T-helper 2 cell treated with Interferon-gamma antibody and Interleukin-4, amounts not matched to agents 5 μg/mL and 100 μg/mL, for 36 hours (primary cell): ENCODE results near the gene MAP3K5.
"Not testable (repeated sequence)": the region's sequence is repeated elsewhere in the genome, so short reads cannot be mapped to it uniquely, and the experiment has no call there.

Source experiments
- DNase-seq: peaks from one replicate; pipeline ENCODE4 v3.0.0; 2021; ENCODE audit warnings: low spot score
- H3K27ac Mint-ChIP-seq: one replicate; pipeline ENCODE4 v1.8.0; 2021; ENCODE audit warnings: mild to moderate bottlenecking, mixed read lengths
- H3K27me3 Mint-ChIP-seq: one replicate; pipeline ENCODE4 v1.8.0; 2021; ENCODE audit warnings: low read depth, mixed read lengths
- H3K36me3 Mint-ChIP-seq: one replicate; pipeline ENCODE4 v1.8.0; 2021; ENCODE audit warnings: low read depth, mixed read lengths
- H3K4me1 Mint-ChIP-seq: one replicate; pipeline ENCODE4 v1.8.0; 2021; ENCODE audit warnings: low read depth, mixed read lengths
- H3K4me3 Mint-ChIP-seq: one replicate; pipeline ENCODE4 v1.8.0; 2022; ENCODE audit warnings: mild to moderate bottlenecking, moderate library complexity, mixed read lengths
- H3K9me3 Mint-ChIP-seq: one replicate; pipeline ENCODE4 v1.8.0; 2021; ENCODE audit warnings: mixed read lengths

Gene MAP3K5

GRCh38 chr6:136587527-136587926 lies 204.8 kb downstream of the MAP3K5 start:
- Mint-ChIP-seq H3K9me3 (no peaks in the 10 kb centered on the region), H3K27me3 (no peaks in the 10 kb centered on the region), H3K27ac (no peak overlapping the region), H3K4me3 (no peak overlapping the region), H3K36me3 (peaks cover 54% of the 10 kb centered on the region), H3K4me1 (no peaks in the 10 kb centered on the region)
- DNase-seq, result no peak

DNA sequence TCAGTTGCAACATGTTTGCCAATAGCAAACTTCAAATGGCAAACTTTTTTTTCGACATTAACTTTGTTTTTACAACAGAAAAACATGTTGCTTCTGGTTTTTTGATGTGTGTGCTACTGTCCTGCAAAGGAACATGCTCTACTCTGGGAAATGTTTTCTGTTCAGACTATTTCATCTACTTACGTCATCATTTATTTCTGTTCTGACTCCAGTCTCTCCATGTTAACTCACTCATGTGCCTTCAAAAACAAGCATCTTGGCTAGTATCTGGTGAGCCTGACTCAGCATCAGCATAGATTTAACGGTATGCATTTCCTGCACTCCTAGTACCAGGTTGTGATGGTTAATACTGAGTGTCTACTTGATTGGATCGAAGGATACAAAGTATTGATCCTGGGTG lies 206.0 kb downstream of the MAP3K5 start:
- H3K4me1 Mint-ChIP-seq, result no peaks in the 10 kb centered on the region
- no peaks in the 10 kb centered on the region for H3K9me3 Mint-ChIP-seq
- no peak for DNase-seq
- no peaks in the 10 kb centered on the region for H3K27me3 Mint-ChIP-seq
- H3K36me3 Mint-ChIP-seq, result peaks cover 50% of the 10 kb centered on the region
- H3K4me3 Mint-ChIP-seq, result no peak overlapping the region
- no peak overlapping the region for H3K27ac Mint-ChIP-seq

GRCh38 chr6:136585523-136585922 lies 206.8 kb downstream of the MAP3K5 start:
- not testable (repeated sequence) for DNase-seq, H3K27ac Mint-ChIP-seq, H3K4me3 Mint-ChIP-seq, H3K27me3 Mint-ChIP-seq, H3K4me1 Mint-ChIP-seq, H3K9me3 Mint-ChIP-seq
- H3K36me3 Mint-ChIP-seq, result peaks cover 48% of the 10 kb centered on the region

GRCh38 chr6:136584290-136584689 lies 208.0 kb downstream of the MAP3K5 start:
- H3K9me3 Mint-ChIP-seq, H3K27ac Mint-ChIP-seq, DNase-seq, H3K27me3 Mint-ChIP-seq, H3K4me1 Mint-ChIP-seq, H3K4me3 Mint-ChIP-seq: not testable (repeated sequence)
- peaks cover 46% of the 10 kb centered on the region for H3K36me3 Mint-ChIP-seq

DNA sequence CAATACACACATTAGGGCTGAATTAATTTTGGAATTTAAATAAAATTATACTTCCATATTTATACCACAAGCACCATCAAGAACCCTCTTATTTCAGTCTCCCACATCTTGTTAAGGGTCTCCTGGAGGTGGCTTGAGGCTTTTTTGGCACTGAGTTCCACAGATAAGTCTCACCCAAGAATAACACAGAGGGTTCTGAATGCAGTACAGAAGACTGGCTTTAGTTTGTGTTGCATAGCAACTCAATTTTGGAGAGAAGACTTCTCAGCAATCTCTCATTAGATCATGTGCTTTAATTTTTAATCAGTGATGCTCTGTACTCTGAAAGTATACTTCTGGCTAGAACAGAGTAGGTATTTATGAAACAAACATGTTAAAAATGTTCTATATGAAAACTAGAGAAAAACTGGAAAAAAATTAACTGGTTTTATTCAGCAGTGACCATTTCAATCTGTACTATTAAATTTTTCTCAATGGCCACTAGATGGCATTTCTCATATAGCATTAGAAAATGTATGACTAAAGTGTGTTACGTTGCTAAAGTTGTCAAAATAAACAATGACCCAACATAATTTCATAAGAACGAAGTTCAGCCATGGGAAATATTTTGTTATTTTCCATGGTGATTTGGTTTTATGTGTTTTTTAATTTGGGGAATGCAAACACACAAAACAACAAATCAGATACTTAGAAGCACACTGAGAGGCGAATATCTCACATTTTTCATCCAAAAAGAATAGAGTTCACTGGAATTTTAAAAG lies 209.4 kb downstream of the MAP3K5 start:
- no peak overlapping the region for H3K27ac Mint-ChIP-seq
- H3K27me3 Mint-ChIP-seq, result no peaks in the 10 kb centered on the region
- peaks cover 44% of the 10 kb centered on the region for H3K36me3 Mint-ChIP-seq
- H3K4me1 Mint-ChIP-seq, result no peaks in the 10 kb centered on the region
- H3K4me3 Mint-ChIP-seq, result no peak overlapping the region
- no peak for DNase-seq
- no peaks in the 10 kb centered on the region for H3K9me3 Mint-ChIP-seq

GRCh38 chr6:136579800-136580199 lies 212.5 kb downstream of the MAP3K5 start:
- no peak overlapping the region for H3K27ac Mint-ChIP-seq
- no peaks in the 10 kb centered on the region for H3K27me3 Mint-ChIP-seq
- H3K4me1 Mint-ChIP-seq, result no peaks in the 10 kb centered on the region
- no peaks in the 10 kb centered on the region for H3K9me3 Mint-ChIP-seq
- no peak overlapping the region for H3K4me3 Mint-ChIP-seq
- DNase-seq, result no peak
- H3K36me3 Mint-ChIP-seq, result peaks cover 51% of the 10 kb centered on the region

DNA sequence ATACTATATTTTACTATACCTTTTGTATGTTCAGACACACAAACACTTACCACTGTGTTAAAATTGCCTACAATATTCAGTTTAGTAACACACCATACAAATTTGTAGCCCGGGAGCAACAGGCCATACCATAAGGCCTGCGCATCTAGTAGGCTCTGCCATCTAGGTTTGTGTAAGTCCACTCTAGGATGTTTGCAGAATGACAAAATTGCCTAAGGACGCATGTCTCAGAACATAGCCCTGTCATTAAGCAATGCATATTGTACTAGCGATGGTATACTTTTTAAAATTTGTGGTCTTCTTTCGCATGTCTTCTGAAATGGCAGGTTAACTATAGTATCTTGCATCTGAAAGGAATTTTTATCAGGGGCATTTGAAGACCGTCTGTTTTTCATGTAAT lies 215.5 kb downstream of the MAP3K5 start:
- H3K4me1 Mint-ChIP-seq, result no peaks in the 10 kb centered on the region
- peaks cover 2% of the 10 kb centered on the region for H3K9me3 Mint-ChIP-seq
- no peak overlapping the region for H3K4me3 Mint-ChIP-seq
- no peaks in the 10 kb centered on the region for H3K27me3 Mint-ChIP-seq
- H3K27ac Mint-ChIP-seq, result no peak overlapping the region
- H3K36me3 Mint-ChIP-seq, result peaks cover 54% of the 10 kb centered on the region
- no peak for DNase-seq

DNA sequence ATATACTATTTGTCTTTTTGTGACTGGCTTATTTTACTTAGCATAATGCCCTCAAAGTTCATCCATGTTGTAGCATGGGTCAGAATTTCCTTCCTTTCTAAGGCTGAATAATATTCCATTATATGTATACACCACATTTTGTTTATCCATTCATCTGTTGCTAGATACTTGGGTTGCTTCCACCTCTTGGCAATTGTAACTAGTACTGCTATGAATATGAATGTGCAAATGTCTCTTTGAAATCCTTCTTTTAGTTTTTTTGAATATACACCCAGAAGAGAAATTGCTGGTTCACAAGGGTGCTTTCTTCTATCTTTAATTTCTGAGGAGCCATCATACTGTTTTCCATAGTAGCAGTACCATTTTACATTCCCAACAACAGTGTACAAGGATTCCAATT lies 220.8 kb downstream of the MAP3K5 start:
- Mint-ChIP-seq H3K4me1 (peaks cover 3% of the 10 kb centered on the region), H3K9me3 (peaks cover 20% of the 10 kb centered on the region), H3K27me3 (no peaks in the 10 kb centered on the region), H3K4me3 (no peak overlapping the region), H3K27ac (no peak overlapping the region), H3K36me3 (peaks cover 66% of the 10 kb centered on the region)
- DNase-seq, result no peak

DNA sequence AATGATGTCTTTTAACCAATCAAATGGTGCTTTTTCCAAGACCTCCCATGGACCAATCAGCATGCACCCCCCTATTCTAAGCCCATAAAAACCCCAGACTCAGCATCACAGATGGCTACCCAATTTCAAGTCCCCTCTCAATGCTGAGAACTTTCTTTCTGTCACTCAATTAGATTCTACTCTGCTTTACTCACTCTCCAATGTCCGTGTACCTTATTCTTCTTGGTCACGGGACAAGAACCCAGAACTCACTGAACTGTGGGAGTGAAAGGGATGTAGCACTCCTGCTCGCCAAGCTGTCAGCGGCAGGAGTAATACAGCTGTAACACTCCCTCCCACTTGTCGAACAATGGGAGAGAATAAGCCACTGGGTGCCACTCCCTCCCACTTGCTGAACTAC lies 221.2 kb downstream of the MAP3K5 start:
- peaks cover 20% of the 10 kb centered on the region for H3K9me3 Mint-ChIP-seq
- H3K4me3 Mint-ChIP-seq, result no peak overlapping the region
- H3K27ac Mint-ChIP-seq, result no peak overlapping the region
- peaks cover 3% of the 10 kb centered on the region for H3K4me1 Mint-ChIP-seq
- H3K36me3 Mint-ChIP-seq, result peaks cover 63% of the 10 kb centered on the region
- no peak for DNase-seq
- no peaks in the 10 kb centered on the region for H3K27me3 Mint-ChIP-seq

GRCh38 chr6:136568129-136568528 lies 224.1 kb downstream of the MAP3K5 start:
- no peak for DNase-seq
- Mint-ChIP-seq H3K36me3 (peaks cover 60% of the 10 kb centered on the region), H3K27ac (no peak overlapping the region)

GRCh38 chr6:136567688-136568087 lies 224.6 kb downstream of the MAP3K5 start:
- peaks cover 57% of the 10 kb centered on the region for H3K36me3 Mint-ChIP-seq
- H3K4me1 Mint-ChIP-seq, result peaks cover 12% of the 10 kb centered on the region
- no peaks in the 10 kb centered on the region for H3K27me3 Mint-ChIP-seq
- no peak for DNase-seq
- H3K4me3 Mint-ChIP-seq, result no peak overlapping the region
- peaks cover 20% of the 10 kb centered on the region for H3K9me3 Mint-ChIP-seq
- no peak overlapping the region for H3K27ac Mint-ChIP-seq

More at GRCh38 chr6:136568129-136568528, 224.1 kb downstream of the MAP3K5 start:
- H3K9me3 Mint-ChIP-seq, result peaks cover 20% of the 10 kb centered on the region
- H3K4me3 Mint-ChIP-seq, result no peak overlapping the region
- peaks cover 12% of the 10 kb centered on the region for H3K4me1 Mint-ChIP-seq
- no peaks in the 10 kb centered on the region for H3K27me3 Mint-ChIP-seq

- no peak overlapping the region for H3K27ac Mint-ChIP-seq
- no peak overlapping the region for H3K4me3 Mint-ChIP-seq
- H3K9me3 Mint-ChIP-seq, result peaks cover 18% of the 10 kb centered on the region
- DNase-seq, result no peak
- H3K36me3 Mint-ChIP-seq, result peaks cover 54% of the 10 kb centered on the region
- no peaks in the 10 kb centered on the region for H3K27me3 Mint-ChIP-seq
- peaks cover 12% of the 10 kb centered on the region for H3K4me1 Mint-ChIP-seq
Measured at GRCh38 chr6:136566851-136567250, 225.4 kb downstream of the MAP3K5 start.

GRCh38 chr6:136566007-136566487 lies 226.2 kb downstream of the MAP3K5 start:
- H3K36me3 Mint-ChIP-seq, result peaks cover 52% of the 10 kb centered on the region
- peaks cover 10% of the 10 kb centered on the region for H3K9me3 Mint-ChIP-seq
- H3K27me3 Mint-ChIP-seq, result no peaks in the 10 kb centered on the region
- no peak overlapping the region for H3K27ac Mint-ChIP-seq
- DNase-seq, result no peak
- H3K4me1 Mint-ChIP-seq, result peaks cover 12% of the 10 kb centered on the region
- no peak overlapping the region for H3K4me3 Mint-ChIP-seq

DNA sequence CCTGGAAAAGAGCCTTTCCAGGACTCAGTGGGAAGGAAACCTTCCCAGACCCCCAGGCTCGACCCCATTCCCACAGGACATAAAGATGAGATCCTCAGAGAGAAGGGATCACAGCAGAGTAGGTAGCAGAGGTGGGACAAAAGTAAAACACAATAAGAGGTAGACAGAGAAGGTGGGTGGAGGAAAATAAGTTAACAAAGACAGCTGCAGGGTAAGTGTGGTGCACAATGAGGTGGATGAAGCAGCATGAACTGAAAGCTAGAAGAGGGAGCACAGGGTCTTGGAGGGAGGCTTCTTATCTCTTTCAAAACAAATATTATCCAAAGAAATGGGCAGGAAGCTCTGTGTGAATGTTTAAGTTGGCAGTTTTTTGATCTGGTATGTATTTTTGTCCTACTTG lies 228.1 kb downstream of the MAP3K5 start:
- H3K4me1 Mint-ChIP-seq, result peaks cover 12% of the 10 kb centered on the region
- H3K36me3 Mint-ChIP-seq, result peaks cover 39% of the 10 kb centered on the region
- no peaks in the 10 kb centered on the region for H3K9me3 Mint-ChIP-seq
- no peak overlapping the region for H3K27ac Mint-ChIP-seq
- no peak for DNase-seq
- no peaks in the 10 kb centered on the region for H3K27me3 Mint-ChIP-seq
- H3K4me3 Mint-ChIP-seq, result no peak overlapping the region
